B cell (primary cell): ENCODE results near the gene PI4KB. TPM values are rescaled to one million over a fixed set of nuclear protein-coding genes. Genes with fewer than 3 reads are reported as not detected.

Experiments
- ATAC-seq: fragments of 200-7000 bp; cut with Tn5 transposase; one replicate; pipeline ENCODE4 v1.10.0; 2021; ENCODE audit warnings: low read depth, mild to moderate bottlenecking, moderate number of reproducible peaks, moderate library complexity
- CTCF ChIA-PET: fragments of 350-600 bp; sonication (Branson Sonifier 250); formaldehyde crosslinking; loops from one replicate; lab custom pipeline; 2021; ENCODE audit warnings: antibody characterized with exemption, inconsistent platforms; lab: Charles Lee
- POLR2A ChIA-PET: fragments of 350-600 bp; sonication (Branson Sonifier 250); formaldehyde crosslinking; loops from one replicate; lab custom pipeline; 2021; ENCODE audit warnings: antibody characterized with exemption; lab: Charles Lee
- DNase-seq: peaks from one replicate; pipeline ENCODE4 v3.0.0; 2013
- H2AFZ ChIP-seq: 2 replicates; pipeline ENCODE4 v1.6.1; 2012; ENCODE audit warnings: mild to moderate bottlenecking, low read depth, low read length; ENCODE audit not compliant: insufficient read depth, poor library complexity, severe bottlenecking
- H3K27ac ChIP-seq, 2 donors: 1 replicate in 1 of 2; 2 replicates in 1 of 2; pipeline ENCODE4 v1.5.1; 2012 to 2013; ENCODE audit warnings: low read length in 2 of 2, mild to moderate bottlenecking in 2 of 2, moderate library complexity in 1 of 2
- H3K27me3 ChIP-seq, 4 experiments: fragments of 200-600 bp in 1 of 4; sonication (generic) in 1 of 4; replicated peaks in 1 of 4; 1 replicate in 2 of 4; 2 replicates in 2 of 4; pipeline versions ENCODE4 v1.6.1 to v1.7.0; 2013 to 2016; ENCODE audit warnings: low read length in 3 of 4, mild to moderate bottlenecking in 2 of 4, mixed read lengths in 1 of 4, moderate library complexity in 1 of 4; ENCODE audit not compliant: insufficient read depth in 4 of 4, control insufficient read depth in 3 of 4; ENCODE audit errors: control extremely low read depth in 1 of 4
- H3K36me3 ChIP-seq, 2 experiments: replicated peaks in 1 of 2; 1 replicate in 1 of 2; 2 replicates in 1 of 2; pipeline versions ENCODE4 v1.6.1 to v1.7.1; 2013; ENCODE audit warnings: low read length in 1 of 2; ENCODE audit not compliant: insufficient read depth in 2 of 2, control insufficient read depth in 1 of 2; ENCODE audit errors: control extremely low read depth in 1 of 2, extremely low read depth in 1 of 2
- H3K4me1 ChIP-seq, 2 donors: fragments of 200-600 bp in 1 of 2; sonication (generic) in 1 of 2; 1 replicate in 1 of 2; 2 replicates in 1 of 2; pipeline versions ENCODE4 v1.5.1 to v1.6.1; 2013 to 2017; ENCODE audit warnings: low read length in 2 of 2; ENCODE audit not compliant: control insufficient read depth in 2 of 2, insufficient read depth in 2 of 2
- H3K4me2 ChIP-seq: replicated peaks from 2 replicates; pipeline ENCODE3; 2012; ENCODE audit warnings: mild to moderate bottlenecking, low read depth, low read length; ENCODE audit not compliant: poor library complexity, severe bottlenecking
- H3K4me3 ChIP-seq, 5 experiments: fragments of 200-600 bp in 1 of 5; sonication (generic) in 1 of 5; 1 replicate in 3 of 5; 2 replicates in 2 of 5; pipeline versions ENCODE4 v1.5.1 to v1.7.0; 2011 to 2016; ENCODE audit warnings: low read length in 4 of 5, mild to moderate bottlenecking in 4 of 5, low read depth in 2 of 5, control low read depth in 1 of 5, moderate library complexity in 1 of 5; ENCODE audit not compliant: insufficient read depth in 1 of 5; ENCODE audit errors: control extremely low read depth in 1 of 5, extremely low read depth in 1 of 5
- H3K79me2 ChIP-seq: fragments of 200-600 bp; sonication (generic); one replicate; pipeline ENCODE4 v1.6.0; 2016; ENCODE audit warnings: low read length; ENCODE audit not compliant: control insufficient read depth, insufficient read depth
- H3K9ac ChIP-seq: fragments of 200-600 bp; sonication (generic); 2 replicates; pipeline ENCODE4 v1.6.1; 2017; ENCODE audit warnings: mild to moderate bottlenecking, low read length, moderate library complexity
- H3K9me3 ChIP-seq, 3 donors: one replicate each; pipeline versions ENCODE4 v1.6.1 to v1.7.1; 2013; ENCODE audit warnings: low read length in 2 of 3; ENCODE audit not compliant: control insufficient read depth in 2 of 3, insufficient read depth in 1 of 3; ENCODE audit errors: control extremely low read depth in 1 of 3
- H4K20me1 ChIP-seq: 2 replicates; pipeline ENCODE4 v1.6.0; 2012; ENCODE audit warnings: mild to moderate bottlenecking, low read length; ENCODE audit not compliant: insufficient read depth, control insufficient read depth, poor library complexity, severe bottlenecking
- H3K27ac Mint-ChIP-seq: one replicate; pipeline ENCODE4 v1.8.0; 2021; ENCODE audit warnings: mixed read lengths
- H3K27me3 Mint-ChIP-seq: one replicate; pipeline ENCODE4 v1.8.0; 2021; ENCODE audit warnings: mixed read lengths
- H3K4me1 Mint-ChIP-seq: one replicate; pipeline ENCODE4 v1.8.0; 2021; ENCODE audit warnings: mixed read lengths
- H3K4me3 Mint-ChIP-seq: one replicate; pipeline ENCODE4 v1.8.0; 2021; ENCODE audit warnings: mixed read lengths
- H3K9me3 Mint-ChIP-seq: one replicate; pipeline ENCODE4 v1.8.0; 2022; ENCODE audit warnings: mixed read lengths; ENCODE audit not compliant: insufficient read depth
- CTCF ChIP-seq: fragments of 200-600 bp; IDR thresholded peaks from one replicate; pipeline ENCODE4 v1.8.0; 2022; ENCODE audit warnings: antibody characterized with exemption, mild to moderate bottlenecking
- EZH2 ChIP-seq: IDR thresholded peaks from 2 replicates; pipeline ENCODE4 v1.6.1; 2012; ENCODE audit warnings: borderline replicate concordance, low read depth, mild to moderate bottlenecking, moderate library complexity, low read length; ENCODE audit not compliant: insufficient read depth, poor library complexity, severe bottlenecking
- WGBS: methylation state at CpG from one replicate; pipeline ENCODE4 v1.1.5; 2013; ENCODE audit warnings: missing lambda C conversion rate; ENCODE audit not compliant: insufficient coverage; 5-methylcytosine and 5-hydroxymethylcytosine counted together
- intact Hi-C: fragments of 100-400 bp; cut with micrococcal nuclease; formaldehyde crosslinking; loops from one replicate; pipeline ENCODE4 v1.10.0; 2022
- polyA plus RNA-seq: library from polyadenylated mRNA; depleted of rRNA; stranded (reverse); fragments of >200 nt; gene quantifications from 2 replicates; pipeline ENCODE4 v1.2.3, GENCODE V29; 2012
- total RNA-seq, 2 donors: library from RNA; stranded (reverse); fragments of 120-200 nt in 1 of 2; gene quantifications; 1 replicate in 1 of 2; 2 replicates in 1 of 2; pipeline versions ENCODE4 v1.2.3 to v1.2.4, GENCODE V29; 2013 to 2022

Gene PI4KB
- total and polyA plus RNA-seq, 2 donors (not counting 1 experiment from before 2014, with no cell fraction given), result 110 to 138 TPM

DNA sequence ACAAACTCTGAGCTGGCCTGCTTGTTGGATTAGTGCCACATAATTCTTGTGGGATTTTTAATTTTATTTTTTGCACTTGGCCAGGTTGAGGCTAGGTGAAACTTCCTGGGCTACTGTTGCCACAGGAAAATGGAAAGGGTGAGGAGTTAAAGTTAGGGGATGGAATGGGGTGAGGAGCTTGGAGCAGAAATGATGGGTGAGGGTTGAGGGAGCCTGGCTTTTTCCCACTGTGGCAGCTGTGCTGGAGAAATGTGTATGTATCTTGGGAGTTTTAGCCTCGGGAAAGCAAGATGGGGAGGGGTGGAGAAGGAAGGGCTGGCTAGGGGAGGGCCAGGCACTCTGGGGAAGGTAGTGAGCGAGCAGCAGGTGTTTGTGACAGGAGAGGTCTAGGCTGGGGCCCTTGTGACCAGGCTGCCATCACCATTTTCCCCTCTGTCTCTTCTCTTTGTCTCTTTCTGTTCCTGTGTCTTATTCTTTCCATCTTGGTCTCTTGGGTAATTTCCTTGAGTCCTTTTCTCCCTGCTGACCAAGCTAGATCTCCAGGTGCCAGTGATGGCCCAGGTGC lies 43.1 kb downstream of the PI4KB start:
- Histone ChIP-seq H3K27ac (peak overlapping the region; percentile 95 to 96), H3K4me1 (peaks cover 16 to 22% of the 10 kb centered on the region in 2 donors), H3K4me3 (peak overlapping the region in 1 of 5 experiments; percentile 97), H3K9me3 (no peaks in the 10 kb centered on the region), H3K36me3 (peaks cover 1 to 36% of the 10 kb centered on the region in 2 experiments), H3K79me2 (peaks cover 64% of the 10 kb centered on the region), H3K27me3 (no peaks in the 10 kb centered on the region), H4K20me1 (peaks cover 45% of the 10 kb centered on the region), H3K4me2 (peak overlapping the region; percentile 90), H3K9ac (peak overlapping the region; percentile 92), H2AFZ (no peak overlapping the region)
- peak overlapping the region; percentile 98 for H3K4me3 Mint-ChIP-seq
- WGBS, result 75% methylated on average over 1 of the region's 2 CpGs
- no peak for ATAC-seq
- H3K27ac Mint-ChIP-seq, result peak overlapping the region; percentile 95
- no peaks in the 10 kb centered on the region for H3K9me3 Mint-ChIP-seq
- TF ChIP-seq EZH2, result no peak
- ChIA-PET POLR2A (interaction anchor here (1.1 to 1.7 kb wide), 3 partner anchors 8 to 43 kb away, joined by 3 to 6 read pairs (median 6); partner anchors contain the start of genes PI4KB and PSMD4), CTCF (interaction anchor here (1.0 to 1.4 kb wide), 5 partner anchors 12 to 160 kb away, joined by 3 to 6 read pairs (median 5); no protein-coding TSS in a partner anchor)
- no peaks in the 10 kb centered on the region for H3K27me3 Mint-ChIP-seq
- H3K4me1 Mint-ChIP-seq, result peaks cover 40% of the 10 kb centered on the region
- intact Hi-C loops, result loop anchor here (5.0 kb wide), 2 partner anchors 227 to 553 kb away; partner anchors contain the start of genes C2CD4D and CDC42SE1
- no peak for DNase-seq

DNA sequence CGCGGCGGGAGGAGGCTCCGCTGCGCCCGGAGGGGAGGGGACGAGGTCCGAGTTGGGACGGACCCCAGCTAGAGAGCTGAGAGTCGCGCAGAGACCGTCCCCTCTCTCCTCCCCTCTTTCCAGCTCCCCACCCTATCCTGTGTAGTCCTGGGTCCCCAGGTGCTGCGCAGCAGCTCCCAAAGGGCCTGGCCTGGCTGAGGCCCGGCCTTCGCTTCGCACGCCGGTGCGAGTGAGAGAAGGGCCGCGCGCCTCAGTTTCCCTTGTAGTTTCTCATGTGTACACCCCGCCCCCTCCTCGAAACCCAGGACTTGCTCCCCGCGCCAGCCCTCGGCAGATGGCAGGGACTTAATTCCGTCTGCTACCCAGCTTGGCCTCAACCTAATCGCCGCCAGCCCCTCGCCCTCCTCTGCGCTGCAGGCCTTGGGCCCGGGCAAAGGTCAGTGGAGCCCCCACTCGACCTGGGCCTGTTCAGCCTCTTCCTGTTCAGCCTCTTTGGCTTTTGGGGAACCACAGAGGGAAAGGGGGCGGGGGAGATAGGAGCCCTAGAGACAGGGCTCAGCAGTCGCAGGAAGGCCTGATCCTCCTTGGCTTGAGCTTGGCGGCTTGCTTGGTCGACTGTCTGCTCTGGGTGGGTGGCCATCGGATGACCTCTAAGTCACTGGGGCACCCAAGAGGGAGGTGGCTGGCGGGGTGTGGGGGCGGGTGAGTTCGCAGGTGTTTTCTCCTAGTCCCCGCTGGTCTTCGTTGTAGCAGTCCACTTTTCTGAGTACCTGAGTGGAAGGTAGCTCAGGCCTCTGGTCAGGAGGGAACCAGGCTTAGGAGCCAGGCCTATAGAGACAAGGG lies 44.1 kb downstream of the PI4KB start:
- H3K27me3 ChIP-seq, result no peaks in the 10 kb centered on the region
- peak overlapping the region; percentile 95 to 96 for H3K27ac ChIP-seq
- no peak for TF ChIP-seq EZH2
- TF ChIP-seq CTCF, result no peak
- peak overlapping the region; percentile 95 for H3K27ac Mint-ChIP-seq
- DNase-seq, result no peak
- peak overlapping the region; percentile 90 for H3K4me2 ChIP-seq
- H3K4me1 ChIP-seq, result peaks cover 16 to 29% of the 10 kb centered on the region in 2 donors
- ATAC-seq, result no peak
- peaks cover 37% of the 10 kb centered on the region for H3K4me1 Mint-ChIP-seq
- 8% methylated on average over 43 of the region's 44 CpGs for WGBS
- peaks cover 39% of the 10 kb centered on the region for H4K20me1 ChIP-seq
- H3K4me3 Mint-ChIP-seq, result peak overlapping the region; percentile 98
- no peaks in the 10 kb centered on the region for H3K9me3 ChIP-seq
- CTCF ChIA-PET, result interaction anchor here (0.8 to 1.5 kb wide), 5 partner anchors 18 to 161 kb away, joined by 3 to 6 read pairs (median 5); partner anchors contain the start of gene PSMD4
- peak overlapping the region; percentile 92 for H3K9ac ChIP-seq
- no peaks in the 10 kb centered on the region for H3K9me3 Mint-ChIP-seq
- peak overlapping the region; percentile 76 for H2AFZ ChIP-seq
- H3K36me3 ChIP-seq, result peaks cover 1 to 26% of the 10 kb centered on the region in 2 experiments
- H3K4me3 ChIP-seq, result peak overlapping the region; percentile 35 to 100 (median 97)
- peaks cover 58% of the 10 kb centered on the region for H3K79me2 ChIP-seq
- intact Hi-C loops, result loop anchor here (1.0 to 5.0 kb wide), 7 partner anchors 64 to 554 kb away; partner anchors contain the start of genes C2CD4D, CDC42SE1, LYSMD1 and PIP5K1A
- no peaks in the 10 kb centered on the region for H3K27me3 Mint-ChIP-seq
- POLR2A ChIA-PET, result interaction anchor here (0.8 to 1.7 kb wide), 4 partner anchors 9 to 44 kb away, joined by 3 to 6 read pairs (median 5); partner anchors contain the start of genes PI4KB and PSMD4
